Stimulated activated memory B cell treated with anti-CD40 and anti-IgM and Interleukin-4, amounts not matched to agents 10 μg/mL and 1 μg/mL and 100 μg/mL, for 72 hours (primary cell): Measurements from ENCODE around the gene TUT7.
"Not testable (repeated sequence)": the region's sequence is repeated elsewhere in the genome, so short reads cannot be mapped to it uniquely, and the experiment has no call there.

Source experiments
- ATAC-seq: fragments of 150-1000 bp; cut with Tn5 transposase; 2 replicates; pipeline ENCODE4 v1.10.0; 2021
- H3K27ac Mint-ChIP-seq: one replicate; pipeline ENCODE4 v1.8.0; 2022; ENCODE audit warnings: mild to moderate bottlenecking, mixed read lengths
- H3K27me3 Mint-ChIP-seq: one replicate; pipeline ENCODE4 v1.8.0; 2022; ENCODE audit warnings: mixed read lengths
- H3K36me3 Mint-ChIP-seq: one replicate; pipeline ENCODE4 v1.8.0; 2022; ENCODE audit warnings: mixed read lengths
- H3K4me1 Mint-ChIP-seq: one replicate; pipeline ENCODE4 v1.8.0; 2022; ENCODE audit warnings: mixed read lengths
- H3K4me3 Mint-ChIP-seq: one replicate; pipeline ENCODE4 v1.8.0; 2022; ENCODE audit warnings: mild to moderate bottlenecking, moderate library complexity, mixed read lengths
- H3K9me3 Mint-ChIP-seq: one replicate; pipeline ENCODE4 v1.8.0; 2022; ENCODE audit warnings: mixed read lengths

The TUT7 gene

GRCh38 chr9:86329649-86330048, 24.6 kb downstream of the TUT7 start:
- Mint-ChIP-seq H3K36me3 (peaks cover 47% of the 10 kb centered on the region), H3K27ac (no peak overlapping the region), H3K4me3 (no peak overlapping the region), H3K9me3 (no peaks in the 10 kb centered on the region), H3K27me3 (no peaks in the 10 kb centered on the region), H3K4me1 (no peaks in the 10 kb centered on the region)
- no peak for ATAC-seq

- Mint-ChIP-seq H3K4me3 (no peak overlapping the region), H3K36me3 (peaks cover 46% of the 10 kb centered on the region), H3K27ac (no peak overlapping the region), H3K27me3 (no peaks in the 10 kb centered on the region), H3K4me1 (peaks cover 2% of the 10 kb centered on the region), H3K9me3 (no peaks in the 10 kb centered on the region)
- ATAC-seq, result no peak
Measured at GRCh38 chr9:86328156-86328555, 26.1 kb downstream of the TUT7 start.

- Mint-ChIP-seq H3K27ac (no peak overlapping the region), H3K27me3 (no peaks in the 10 kb centered on the region), H3K36me3 (peaks cover 39% of the 10 kb centered on the region), H3K4me3 (no peak overlapping the region), H3K9me3 (no peaks in the 10 kb centered on the region), H3K4me1 (peaks cover 6% of the 10 kb centered on the region)
- no peak for ATAC-seq
Measured at GRCh38 chr9:86326536-86326935, 27.7 kb downstream of the TUT7 start.

GRCh38 chr9:86324901-86325300, 29.3 kb downstream of the TUT7 start:
- no peak overlapping the region for H3K4me3 Mint-ChIP-seq
- ATAC-seq, result no peak
- H3K27ac Mint-ChIP-seq, result peak overlapping the region; percentile 34
- H3K36me3 Mint-ChIP-seq, result peaks cover 40% of the 10 kb centered on the region
- no peaks in the 10 kb centered on the region for H3K27me3 Mint-ChIP-seq
- H3K9me3 Mint-ChIP-seq, result no peaks in the 10 kb centered on the region
- peaks cover 6% of the 10 kb centered on the region for H3K4me1 Mint-ChIP-seq

DNA sequence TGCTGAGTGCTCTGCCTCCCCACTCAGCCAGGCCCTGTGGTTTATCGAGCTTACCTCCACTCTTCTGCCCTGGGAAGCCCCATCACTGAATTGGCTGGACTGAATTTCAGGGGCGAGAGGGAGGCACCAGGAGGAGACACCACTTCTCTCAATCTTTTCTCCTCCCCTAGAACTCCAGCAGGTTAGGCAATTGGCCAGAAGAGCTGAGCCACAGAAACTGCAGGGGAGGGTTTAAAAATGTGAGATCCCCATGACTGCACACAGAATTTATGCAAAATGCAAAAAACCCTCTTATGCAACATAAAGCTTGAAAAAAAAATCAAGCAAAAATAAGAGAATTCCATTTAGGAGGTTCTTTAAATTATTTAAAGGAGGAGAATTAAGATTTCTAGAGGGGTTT, 29.9 kb downstream of the TUT7 start:
- Mint-ChIP-seq H3K27ac (peak overlapping the region; percentile 34), H3K27me3 (no peaks in the 10 kb centered on the region), H3K9me3 (no peaks in the 10 kb centered on the region), H3K4me3 (no peak overlapping the region), H3K4me1 (peaks cover 6% of the 10 kb centered on the region), H3K36me3 (peaks cover 36% of the 10 kb centered on the region)
- no peak for ATAC-seq

DNA sequence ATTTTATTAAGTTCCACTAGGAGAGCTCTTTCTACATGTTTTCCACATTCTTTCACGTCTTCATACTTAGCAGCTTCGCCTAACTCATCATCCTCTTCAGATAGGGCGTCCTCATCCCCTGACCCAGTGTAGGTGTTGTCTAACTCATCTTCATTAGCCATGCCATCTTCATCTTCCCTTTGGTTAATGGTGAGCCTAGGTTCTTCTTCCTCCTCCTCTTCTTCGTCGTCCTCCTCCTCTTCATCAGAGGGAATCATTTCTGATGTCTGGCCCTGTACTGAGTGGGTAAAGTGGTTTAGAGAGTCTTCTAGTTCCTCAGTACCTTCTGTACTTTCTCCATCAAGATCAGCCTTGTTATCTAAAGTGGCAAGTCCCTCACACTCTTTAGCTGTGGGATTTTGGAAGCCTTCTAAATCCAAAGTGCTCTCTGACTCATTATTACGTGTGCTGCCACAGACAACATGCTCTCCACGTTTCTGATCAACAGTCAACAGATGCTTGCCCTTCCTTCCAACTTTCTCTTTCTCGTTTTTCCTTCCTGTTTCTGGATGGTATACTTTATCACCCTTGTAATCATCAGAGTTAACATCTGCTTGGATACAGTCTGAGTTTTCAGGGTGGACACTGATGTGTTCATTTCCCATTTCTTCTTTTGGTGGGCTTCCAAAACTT, 31.1 kb downstream of the TUT7 start:
- no peaks in the 10 kb centered on the region for H3K27me3 Mint-ChIP-seq
- no peak overlapping the region for H3K4me3 Mint-ChIP-seq
- H3K4me1 Mint-ChIP-seq, result peaks cover 6% of the 10 kb centered on the region
- no peak for ATAC-seq
- H3K36me3 Mint-ChIP-seq, result peaks cover 42% of the 10 kb centered on the region
- no peaks in the 10 kb centered on the region for H3K9me3 Mint-ChIP-seq
- peak overlapping the region; percentile 34 for H3K27ac Mint-ChIP-seq

DNA sequence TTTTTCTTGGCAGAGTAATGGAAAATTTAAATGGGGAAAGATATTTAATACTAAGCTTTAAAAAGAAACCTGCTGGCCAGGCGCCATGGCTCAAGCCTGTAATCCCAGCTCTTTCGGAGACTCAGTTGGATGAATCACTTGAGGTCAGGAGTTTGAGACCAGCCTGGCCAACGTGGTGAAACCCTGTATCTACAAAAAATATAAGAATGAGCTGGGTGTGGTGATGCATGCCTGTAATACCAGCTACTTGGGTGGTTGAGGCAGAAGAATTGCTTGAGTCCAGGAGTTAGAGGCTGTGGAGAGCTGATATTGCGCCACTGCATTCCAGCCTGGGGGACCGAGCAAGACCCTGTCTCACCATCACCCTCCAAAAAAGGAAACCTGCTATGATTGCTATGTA, 32.8 kb downstream of the TUT7 start:
- Mint-ChIP-seq H3K27ac (no peak overlapping the region), H3K36me3 (peaks cover 42% of the 10 kb centered on the region), H3K4me1 (peaks cover 6% of the 10 kb centered on the region), H3K27me3 (no peaks in the 10 kb centered on the region), H3K9me3 (no peaks in the 10 kb centered on the region), H3K4me3 (no peak overlapping the region)
- no peak for ATAC-seq

DNA sequence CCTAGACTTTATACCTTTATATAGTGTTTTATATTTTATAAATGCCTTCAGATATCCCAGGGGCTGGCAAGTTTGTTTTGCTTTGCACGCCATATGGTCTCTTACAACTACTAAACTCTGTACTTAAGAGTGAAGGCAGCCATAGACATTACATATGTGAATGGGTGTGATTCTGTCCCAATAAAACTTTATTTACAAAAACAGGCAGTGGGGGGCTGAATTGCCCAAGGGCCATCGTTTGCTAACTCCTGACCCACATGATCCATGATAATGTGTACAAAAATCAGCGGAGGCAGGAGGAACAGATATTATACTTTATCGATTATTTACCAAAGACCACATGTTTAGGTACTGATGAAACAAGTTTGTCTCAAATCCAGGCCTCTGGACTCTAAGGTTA, 36.0 kb downstream of the TUT7 start:
- Mint-ChIP-seq H3K9me3 (no peaks in the 10 kb centered on the region), H3K27ac (no peak overlapping the region), H3K36me3 (peaks cover 49% of the 10 kb centered on the region), H3K4me3 (no peak overlapping the region), H3K4me1 (peaks cover 13% of the 10 kb centered on the region), H3K27me3 (no peaks in the 10 kb centered on the region)
- no peak for ATAC-seq

DNA sequence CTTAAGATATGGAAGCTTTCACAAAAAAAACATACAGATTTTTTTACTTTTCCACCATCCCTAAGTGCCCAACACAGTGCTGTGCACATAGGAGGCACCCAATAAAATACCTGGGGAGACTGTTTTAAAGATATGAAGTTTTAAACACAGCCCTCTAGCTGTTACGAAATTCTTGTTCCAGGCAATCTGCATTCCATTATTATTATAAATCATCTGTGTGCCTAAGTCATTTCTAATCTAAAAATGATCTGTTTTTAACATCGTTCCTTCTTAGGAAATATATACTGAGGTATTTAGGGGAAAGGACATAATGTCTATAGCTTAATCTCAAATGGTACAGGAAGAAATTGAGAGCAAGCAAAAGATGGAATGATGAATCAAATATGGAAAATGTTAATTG, 39.1 kb downstream of the TUT7 start:
- no peak for ATAC-seq
- Mint-ChIP-seq H3K4me3 (no peak overlapping the region), H3K36me3 (peaks cover 57% of the 10 kb centered on the region), H3K27me3 (no peaks in the 10 kb centered on the region), H3K27ac (no peak overlapping the region), H3K9me3 (no peaks in the 10 kb centered on the region), H3K4me1 (peaks cover 8% of the 10 kb centered on the region)

- not testable (repeated sequence) for H3K27me3 Mint-ChIP-seq, H3K4me1 Mint-ChIP-seq, H3K27ac Mint-ChIP-seq, H3K9me3 Mint-ChIP-seq, H3K4me3 Mint-ChIP-seq, ATAC-seq
- H3K36me3 Mint-ChIP-seq, result peaks cover 64% of the 10 kb centered on the region
Measured at GRCh38 chr9:86312959-86313358, 41.3 kb downstream of the TUT7 start.

GRCh38 chr9:86308687-86309086, 45.5 kb downstream of the TUT7 start:
- H3K27ac Mint-ChIP-seq, result no peak overlapping the region
- peaks cover 4% of the 10 kb centered on the region for H3K4me1 Mint-ChIP-seq
- H3K36me3 Mint-ChIP-seq, result peaks cover 62% of the 10 kb centered on the region
- H3K27me3 Mint-ChIP-seq, result no peaks in the 10 kb centered on the region
- no peak for ATAC-seq
- H3K9me3 Mint-ChIP-seq, result no peaks in the 10 kb centered on the region
- no peak overlapping the region for H3K4me3 Mint-ChIP-seq

DNA sequence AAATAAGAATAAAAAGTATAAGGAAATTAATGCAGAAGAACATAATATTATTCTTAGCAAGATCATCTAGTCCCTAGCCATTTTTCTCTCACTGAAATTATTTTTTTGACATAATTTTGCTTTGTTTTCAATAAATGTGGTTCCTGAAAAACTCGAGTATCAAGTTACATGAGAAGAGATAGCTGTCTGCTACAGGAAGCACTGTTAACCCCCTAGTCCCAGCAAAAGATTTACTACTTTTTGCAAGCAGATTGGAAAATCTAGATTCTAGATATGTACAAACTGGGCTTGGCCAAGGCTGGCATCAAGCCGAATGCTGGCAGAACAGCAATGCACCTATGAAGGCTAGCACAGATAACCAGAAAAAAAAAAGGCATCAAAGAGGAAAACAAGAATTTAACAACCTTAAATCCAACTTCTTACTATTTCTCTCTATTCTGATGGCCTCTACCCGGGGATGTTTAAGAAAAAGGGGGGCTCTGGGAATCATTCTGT, 49.9 kb downstream of the TUT7 start:
- Mint-ChIP-seq H3K9me3 (no peaks in the 10 kb centered on the region), H3K27ac (peak overlapping the region; percentile 70), H3K4me3 (no peak overlapping the region), H3K36me3 (peaks cover 58% of the 10 kb centered on the region), H3K4me1 (peaks cover 22% of the 10 kb centered on the region), H3K27me3 (no peaks in the 10 kb centered on the region)
- no peak for ATAC-seq

GRCh38 chr9:86303316-86303975, 50.8 kb downstream of the TUT7 start:
- Mint-ChIP-seq H3K27me3 (no peaks in the 10 kb centered on the region), H3K36me3 (peaks cover 62% of the 10 kb centered on the region), H3K4me3 (no peak overlapping the region), H3K4me1 (peaks cover 22% of the 10 kb centered on the region), H3K27ac (peak overlapping the region; percentile 70), H3K9me3 (no peaks in the 10 kb centered on the region)
- peak; percentile 54 for ATAC-seq

- peak overlapping the region; percentile 36 for H3K27ac Mint-ChIP-seq
Measured at GRCh38 chr9:86301686-86302085, 52.5 kb downstream of the TUT7 start.

GRCh38 chr9:86300701-86301100, 53.5 kb downstream of the TUT7 start:
- peaks cover 22% of the 10 kb centered on the region for H3K4me1 Mint-ChIP-seq
- no peak overlapping the region for H3K4me3 Mint-ChIP-seq
- peak overlapping the region; percentile 36 for H3K27ac Mint-ChIP-seq
- H3K27me3 Mint-ChIP-seq, result no peaks in the 10 kb centered on the region
- peaks cover 61% of the 10 kb centered on the region for H3K36me3 Mint-ChIP-seq
- no peaks in the 10 kb centered on the region for H3K9me3 Mint-ChIP-seq
- no peak for ATAC-seq

More at GRCh38 chr9:86301686-86302085, 52.5 kb downstream of the TUT7 start:
- Mint-ChIP-seq H3K4me1 (peaks cover 22% of the 10 kb centered on the region), H3K36me3 (peaks cover 71% of the 10 kb centered on the region), H3K27me3 (no peaks in the 10 kb centered on the region), H3K9me3 (no peaks in the 10 kb centered on the region), H3K4me3 (no peak overlapping the region)
- no peak for ATAC-seq

DNA sequence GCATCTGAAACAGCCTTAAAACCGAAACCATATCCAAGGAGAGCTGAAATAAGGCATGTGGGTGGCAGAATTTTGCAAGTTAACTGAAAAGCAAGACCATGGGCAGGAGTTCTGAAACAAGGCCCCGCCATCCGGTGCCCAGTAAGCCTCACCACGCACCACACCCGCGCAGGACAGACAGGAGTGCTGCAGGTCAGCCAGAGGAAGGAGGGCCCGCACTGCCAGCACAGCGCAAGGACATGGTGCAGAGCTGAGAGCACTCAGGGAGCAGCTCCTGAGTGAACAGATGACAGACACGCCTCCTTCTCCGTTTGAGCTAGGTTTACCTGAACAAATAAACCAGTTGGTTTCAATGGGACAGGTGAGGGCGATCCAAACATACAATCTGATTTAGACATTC, 55.3 kb downstream of the TUT7 start:
- Mint-ChIP-seq H3K4me1 (peaks cover 20% of the 10 kb centered on the region), H3K4me3 (no peak overlapping the region), H3K27ac (no peak overlapping the region), H3K9me3 (no peaks in the 10 kb centered on the region), H3K27me3 (no peaks in the 10 kb centered on the region), H3K36me3 (peaks cover 59% of the 10 kb centered on the region)
- no peak for ATAC-seq
